HCT116 (cell line): Measurements from ENCODE around the gene IREB2. TPM values are rescaled to one million over a fixed set of nuclear protein-coding genes. Genes with fewer than 3 reads are reported as not detected.

Experiments
- ATAC-seq: fragments of 200-7000 bp; cut with Tn5 transposase; 2 replicates; pipeline ENCODE4 v1.9.1; 2020; ENCODE audit warnings: mild to moderate bottlenecking, moderate library complexity
- BruUV-seq: library from RNA; stranded (reverse); fragments of 400-500 nt; replicated peaks from 2 replicates; lab custom pipeline; 2021; lab: Mats Ljungman, UMichigan
- CTCF ChIA-PET: fragments of 300-600 bp; sonication (Branson Sonifier 250); formaldehyde crosslinking; loops from one replicate; lab custom pipeline; 2021; ENCODE audit warnings: antibody characterized with exemption; lab: Charles Lee
- POLR2A ChIA-PET: fragments of 300-600, 350-600 bp; sonication (Branson Sonifier 250); formaldehyde crosslinking; loops from one replicate; lab custom pipeline; 2021; ENCODE audit warnings: antibody characterized with exemption; lab: Charles Lee
- RAD21 ChIA-PET, 2 experiments: fragments of 300-600 bp; sonication (Branson Sonifier 250); formaldehyde crosslinking; loops; one replicate each; lab custom pipeline; 2023; ENCODE audit warnings: low total read pairs in 2 of 2; ENCODE audit not compliant: uncharacterized antibody in 2 of 2, unreplicated experiment in 2 of 2, low non-redundant PET in 1 of 2; lab: Charles Lee
- DNase-seq: peaks from one replicate; pipeline ENCODE4 v3.0.0-alpha.2; 2010; ENCODE audit warnings: low read depth, low spot score
- H2AFZ ChIP-seq: fragments of 200-600 bp; shearing (Covaris generic), sonication (generic); 2 replicates; pipeline ENCODE4 v1.6.1; 2017; ENCODE audit warnings: low read depth, mixed run types, mixed read lengths, antibody characterized with exemption, low read length; ENCODE audit not compliant: poor library complexity, severe bottlenecking
- H3K27ac ChIP-seq: 2 replicates; pipeline ENCODE4 v1.5.1; 2012; ENCODE audit warnings: low read depth, low read length
- H3K27me3 ChIP-seq: fragments of 200-600 bp; sonication (generic); 2 replicates; pipeline ENCODE4 v1.6.1; 2016; ENCODE audit warnings: mixed run types, low read length, mixed read lengths; ENCODE audit not compliant: insufficient read depth
- H3K36me3 ChIP-seq, 2 experiments: fragments of 200-500 bp in 1 of 2; fragments of 200-600 bp in 1 of 2; sonication (Bioruptor generic) in 1 of 2; sonication (generic) in 1 of 2; 2 replicates each; pipeline versions ENCODE4 v1.5.1 to v1.6.1; 2014 to 2016; ENCODE audit warnings: low read length in 2 of 2, inconsistent platforms in 1 of 2, mixed read lengths in 1 of 2, mixed run types in 1 of 2; ENCODE audit not compliant: insufficient read depth in 2 of 2, control insufficient read depth in 1 of 2
- H3K4me1 ChIP-seq, 2 experiments: fragments of 200-600 bp in 1 of 2; sonication (generic) in 1 of 2; 2 replicates each; pipeline versions ENCODE4 v1.5.1 to v1.6.1; 2012 to 2017; ENCODE audit warnings: low read length in 2 of 2, inconsistent platforms in 1 of 2, mild to moderate bottlenecking in 1 of 2, mixed read lengths in 1 of 2, mixed run types in 1 of 2, moderate library complexity in 1 of 2; ENCODE audit not compliant: insufficient read depth in 2 of 2, control insufficient read depth in 1 of 2
- H3K4me2 ChIP-seq: fragments of 200-600 bp; sonication (generic); 2 replicates; pipeline ENCODE4 v1.6.1; 2017; ENCODE audit warnings: mixed run types, low read length, mixed read lengths
- H3K4me3 ChIP-seq, 2 experiments: fragments of 200-600 bp in 1 of 2; sonication (generic) in 1 of 2; replicated peaks in 1 of 2; 2 replicates each; pipeline ENCODE4 v1.5.1; 2011 to 2016; ENCODE audit warnings: low read length in 2 of 2, control low read depth in 1 of 2, low read depth in 1 of 2, mild to moderate bottlenecking in 1 of 2, mixed read lengths in 1 of 2, mixed run types in 1 of 2
- H3K79me2 ChIP-seq: fragments of 200-600 bp; sonication (generic); 2 replicates; pipeline ENCODE4 v1.6.1; 2017; ENCODE audit warnings: mild to moderate bottlenecking, mixed run types, low read length, moderate library complexity, mixed read lengths; ENCODE audit not compliant: insufficient read depth
- H3K9ac ChIP-seq: fragments of 200-600 bp; sonication (generic); 2 replicates; pipeline ENCODE4 v1.6.1; 2016; ENCODE audit warnings: low read length, mixed read lengths
- H3K9me2 ChIP-seq: fragments of 200-600 bp; sonication (generic), shearing (Covaris generic); 2 replicates; pipeline ENCODE4 v1.6.1; 2017; ENCODE audit warnings: mixed run types, mild to moderate bottlenecking, moderate library complexity; ENCODE audit not compliant: insufficient read depth
- H3K9me3 ChIP-seq, 2 experiments: fragments of 200-500 bp in 1 of 2; fragments of 200-600 bp in 1 of 2; sonication (Bioruptor generic) in 1 of 2; sonication (generic) in 1 of 2; 2 replicates each; pipeline ENCODE4 v1.6.1; 2014 to 2017; ENCODE audit warnings: low read length in 2 of 2, mixed read lengths in 2 of 2, inconsistent platforms in 1 of 2, low read depth in 1 of 2, mild to moderate bottlenecking in 1 of 2, mixed run types in 1 of 2, moderate library complexity in 1 of 2; ENCODE audit not compliant: control insufficient read depth in 1 of 2, insufficient read depth in 1 of 2
- H4K20me1 ChIP-seq: fragments of 200-600 bp; sonication (generic), shearing (Covaris generic); 2 replicates; pipeline ENCODE4 v1.6.1; 2017; ENCODE audit warnings: mixed run types, mild to moderate bottlenecking, moderate library complexity; ENCODE audit not compliant: insufficient read depth
- CBX3 ChIP-seq: IDR thresholded peaks from 2 replicates; pipeline ENCODE4 v1.6.1; 2012; ENCODE audit warnings: low read depth
- CEBPB ChIP-seq: IDR thresholded peaks from 2 replicates; pipeline ENCODE4 v1.6.1; 2012; ENCODE audit warnings: low read depth
- EGR1 ChIP-seq: IDR thresholded peaks from 2 replicates; pipeline ENCODE4 v1.6.1; 2012; ENCODE audit warnings: low read depth
- ELF1 ChIP-seq: IDR thresholded peaks from 2 replicates; pipeline ENCODE4 v1.6.1; 2012; ENCODE audit warnings: low read depth, borderline replicate concordance
- EZH2 ChIP-seq: fragments of 200-600 bp; sonication (generic); IDR thresholded peaks from 2 replicates; pipeline ENCODE4 v1.6.1; 2017; ENCODE audit warnings: antibody characterized with exemption, mixed run types
- EZH2phosphoT487 ChIP-seq: fragments of 200-600 bp; IDR thresholded peaks from 2 replicates; pipeline ENCODE4 v1.6.1; 2018; ENCODE audit warnings: antibody characterized with exemption, borderline replicate concordance
- FOSL1 ChIP-seq: IDR thresholded peaks from 2 replicates; pipeline ENCODE4 v1.6.1; 2012; ENCODE audit warnings: low read depth
- JUND ChIP-seq: IDR thresholded peaks from 2 replicates; pipeline ENCODE4 v1.6.1; 2012
- POLR2A ChIP-seq: IDR thresholded peaks from 2 replicates; pipeline ENCODE4 v1.7.0; 2011; ENCODE audit warnings: borderline replicate concordance; ENCODE audit not compliant: insufficient read depth, insufficient read length; ENCODE audit errors: extremely low read depth
- POLR2AphosphoS5 ChIP-seq: IDR thresholded peaks from 2 replicates; pipeline ENCODE4 v1.6.1; 2011; ENCODE audit warnings: mild to moderate bottlenecking, low read depth, low read length, moderate library complexity
- RAD21 ChIP-seq: IDR thresholded peaks from 2 replicates; pipeline ENCODE4 v1.6.1; 2012; ENCODE audit warnings: low read depth, mild to moderate bottlenecking
- SRF ChIP-seq: IDR thresholded peaks from 2 replicates; pipeline ENCODE4 v1.6.1; 2012; ENCODE audit warnings: low read depth
- TCF7L2 ChIP-seq: IDR thresholded peaks from 2 replicates; pipeline ENCODE4 v1.7.0; 2011; ENCODE audit warnings: borderline replicate concordance, inconsistent platforms; ENCODE audit not compliant: insufficient read depth, insufficient read length; ENCODE audit errors: extremely low read depth
- YY1 ChIP-seq: IDR thresholded peaks from 2 replicates; pipeline ENCODE4 v1.6.1; 2011; ENCODE audit warnings: low read length, low read depth, moderate library complexity, mild to moderate bottlenecking; ENCODE audit not compliant: insufficient replicate concordance; ENCODE audit errors: extremely low read depth
- ZFX ChIP-seq: fragments of 450-650 bp; IDR thresholded peaks from 2 replicates; pipeline ENCODE4 v1.6.1; 2017
- ZNF274 ChIP-seq: fragments of 200-500 bp; sonication (Bioruptor generic); IDR thresholded peaks from 2 replicates; pipeline ENCODE4 v1.6.1; 2014; ENCODE audit warnings: mild to moderate bottlenecking, low read depth, low read length, inconsistent platforms
- intact Hi-C: fragments of 100-400 bp; cut with micrococcal nuclease; formaldehyde crosslinking; loops from 2 replicates; pipeline ENCODE4 v1.10.0; 2022
- total RNA-seq: library from RNA; stranded (reverse); gene quantifications from one replicate; pipeline ENCODE4 v1.2.1, GENCODE V29; 2021; ENCODE audit not compliant: unreplicated experiment
- TF ChIP-seq, protein P1 (sequence below), 3 experiments: fragments of 200-600 bp in 1 of 3; sonication (generic) in 1 of 3; IDR thresholded peaks in 2 of 3; conservative IDR thresholded peaks in 1 of 3; 2 replicates each; pipeline ENCODE4 v1.5.1; 2012 to 2017; ENCODE audit warnings: low read depth in 2 of 3, low read length in 2 of 3, antibody characterized with exemption in 1 of 3, borderline replicate concordance in 1 of 3, control low read depth in 1 of 3, mild to moderate bottlenecking in 1 of 3, mixed read lengths in 1 of 3, mixed run types in 1 of 3, moderate library complexity in 1 of 3; ENCODE audit not compliant: insufficient read depth in 1 of 3
- TF ChIP-seq, protein P2 (sequence below): IDR thresholded peaks from 2 replicates; pipeline ENCODE4 v1.6.1; 2012; ENCODE audit warnings: low read depth
- TF ChIP-seq, protein P3 (sequence below): IDR thresholded peaks from 2 replicates; pipeline ENCODE4 v1.6.1; 2012

Gene IREB2
- total RNA-seq, 1 experiment from 2014 or later: 57.6 TPM

DNA sequence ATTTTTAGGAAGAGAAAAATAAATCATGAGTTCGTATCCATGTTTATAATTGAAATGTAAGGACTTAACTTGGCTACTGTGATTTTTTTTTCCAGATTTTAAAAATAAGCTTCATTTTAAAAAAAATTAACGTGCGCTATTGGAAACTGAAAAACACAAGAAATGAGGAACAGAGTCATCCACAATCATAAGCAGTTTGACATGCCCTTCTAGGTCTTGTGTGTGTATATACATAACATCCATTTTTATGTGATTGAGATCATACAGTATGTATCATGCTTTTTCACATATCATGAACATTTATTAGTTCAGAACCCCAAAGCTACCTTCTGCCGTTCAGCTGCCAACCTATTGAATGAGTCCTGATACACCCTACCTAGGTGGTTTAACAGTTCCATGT lies 22.7 kb downstream of the IREB2 start:
- ChIA-PET RAD21 (no interaction called here), CTCF (no interaction called here), POLR2A (no interaction called here)
- Histone ChIP-seq H3K27me3 (no peaks in the 10 kb centered on the region), H3K36me3 (peaks cover 16 to 22% of the 10 kb centered on the region in 2 experiments), H3K9me2 (no peaks in the 10 kb centered on the region), H2AFZ (no peak overlapping the region), H3K27ac (no peak overlapping the region), H4K20me1 (peaks cover 11% of the 10 kb centered on the region; the same call in 1 of the 2 replicates), H3K4me1 (peaks cover 0 to 7% of the 10 kb centered on the region in 2 experiments; a peak in 1 of 4 replicates), H3K4me2 (no peak overlapping the region), H3K4me3 (no peak overlapping the region), H3K9me3 (no peaks in the 10 kb centered on the region), H3K9ac (no peak overlapping the region), H3K79me2 (peaks cover 96% of the 10 kb centered on the region)
- intact Hi-C loops: no loop called here
- DNase-seq: no peak
- TF ChIP-seq TCF7L2 (no peak), EZH2 (no peak), YY1 (no peak), POLR2A (no peak), RAD21 (no peak), ELF1 (no peak), ZNF274 (no peak), JUND (no peak), FOSL1 (no peak), SRF (no peak), EGR1 (no peak), ZFX (no peak), EZH2phosphoT487 (no peak), CBX3 (no peak), CEBPB (no peak), POLR2AphosphoS5 (no peak)
- TF ChIP-seq, protein P1, sequence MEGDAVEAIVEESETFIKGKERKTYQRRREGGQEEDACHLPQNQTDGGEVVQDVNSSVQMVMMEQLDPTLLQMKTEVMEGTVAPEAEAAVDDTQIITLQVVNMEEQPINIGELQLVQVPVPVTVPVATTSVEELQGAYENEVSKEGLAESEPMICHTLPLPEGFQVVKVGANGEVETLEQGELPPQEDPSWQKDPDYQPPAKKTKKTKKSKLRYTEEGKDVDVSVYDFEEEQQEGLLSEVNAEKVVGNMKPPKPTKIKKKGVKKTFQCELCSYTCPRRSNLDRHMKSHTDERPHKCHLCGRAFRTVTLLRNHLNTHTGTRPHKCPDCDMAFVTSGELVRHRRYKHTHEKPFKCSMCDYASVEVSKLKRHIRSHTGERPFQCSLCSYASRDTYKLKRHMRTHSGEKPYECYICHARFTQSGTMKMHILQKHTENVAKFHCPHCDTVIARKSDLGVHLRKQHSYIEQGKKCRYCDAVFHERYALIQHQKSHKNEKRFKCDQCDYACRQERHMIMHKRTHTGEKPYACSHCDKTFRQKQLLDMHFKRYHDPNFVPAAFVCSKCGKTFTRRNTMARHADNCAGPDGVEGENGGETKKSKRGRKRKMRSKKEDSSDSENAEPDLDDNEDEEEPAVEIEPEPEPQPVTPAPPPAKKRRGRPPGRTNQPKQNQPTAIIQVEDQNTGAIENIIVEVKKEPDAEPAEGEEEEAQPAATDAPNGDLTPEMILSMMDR (IDR thresholded peaks at IDR 0.05 in 2 of 3, conservative IDR thresholded peaks at IDR 0.05 in 1 of 3; ENCODE audit: borderline replicate concordance in 1 of 3, insufficient read depth in 1 of 3, low read depth in 2 of 3, low read length in 2 of 3): no peak
- TF ChIP-seq, protein P2, sequence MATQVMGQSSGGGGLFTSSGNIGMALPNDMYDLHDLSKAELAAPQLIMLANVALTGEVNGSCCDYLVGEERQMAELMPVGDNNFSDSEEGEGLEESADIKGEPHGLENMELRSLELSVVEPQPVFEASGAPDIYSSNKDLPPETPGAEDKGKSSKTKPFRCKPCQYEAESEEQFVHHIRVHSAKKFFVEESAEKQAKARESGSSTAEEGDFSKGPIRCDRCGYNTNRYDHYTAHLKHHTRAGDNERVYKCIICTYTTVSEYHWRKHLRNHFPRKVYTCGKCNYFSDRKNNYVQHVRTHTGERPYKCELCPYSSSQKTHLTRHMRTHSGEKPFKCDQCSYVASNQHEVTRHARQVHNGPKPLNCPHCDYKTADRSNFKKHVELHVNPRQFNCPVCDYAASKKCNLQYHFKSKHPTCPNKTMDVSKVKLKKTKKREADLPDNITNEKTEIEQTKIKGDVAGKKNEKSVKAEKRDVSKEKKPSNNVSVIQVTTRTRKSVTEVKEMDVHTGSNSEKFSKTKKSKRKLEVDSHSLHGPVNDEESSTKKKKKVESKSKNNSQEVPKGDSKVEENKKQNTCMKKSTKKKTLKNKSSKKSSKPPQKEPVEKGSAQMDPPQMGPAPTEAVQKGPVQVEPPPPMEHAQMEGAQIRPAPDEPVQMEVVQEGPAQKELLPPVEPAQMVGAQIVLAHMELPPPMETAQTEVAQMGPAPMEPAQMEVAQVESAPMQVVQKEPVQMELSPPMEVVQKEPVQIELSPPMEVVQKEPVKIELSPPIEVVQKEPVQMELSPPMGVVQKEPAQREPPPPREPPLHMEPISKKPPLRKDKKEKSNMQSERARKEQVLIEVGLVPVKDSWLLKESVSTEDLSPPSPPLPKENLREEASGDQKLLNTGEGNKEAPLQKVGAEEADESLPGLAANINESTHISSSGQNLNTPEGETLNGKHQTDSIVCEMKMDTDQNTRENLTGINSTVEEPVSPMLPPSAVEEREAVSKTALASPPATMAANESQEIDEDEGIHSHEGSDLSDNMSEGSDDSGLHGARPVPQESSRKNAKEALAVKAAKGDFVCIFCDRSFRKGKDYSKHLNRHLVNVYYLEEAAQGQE: no peak
- TF ChIP-seq, protein P3, sequence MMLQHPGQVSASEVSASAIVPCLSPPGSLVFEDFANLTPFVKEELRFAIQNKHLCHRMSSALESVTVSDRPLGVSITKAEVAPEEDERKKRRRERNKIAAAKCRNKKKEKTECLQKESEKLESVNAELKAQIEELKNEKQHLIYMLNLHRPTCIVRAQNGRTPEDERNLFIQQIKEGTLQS: no peak
- BruUV-seq: no TSS peak
- ATAC-seq: no peak
